GM04504 (cell line): ENCODE data around the gene KIF5B.
"Not testable (repeated sequence)": the region's sequence is repeated elsewhere in the genome, so short reads cannot be mapped to it uniquely, and the experiment has no call there.

ENCODE experiments used
- DNase-seq: peaks from one replicate; pipeline ENCODE4 v3.0.0-alpha.2; 2012; ENCODE audit warnings: low read depth

The KIF5B gene

GRCh38 chr10:32059472-32059871 is 3.2 kb upstream of the KIF5B start:
- no peak for DNase-seq

- DNase-seq: no peak
These were observed 779 bp upstream of the KIF5B start for GRCh38 chr10:32057036-32057372.

GRCh38 chr10:32055478-32056135 is 618 bp downstream of the KIF5B start:
- DNase-seq: peak; percentile 17

GRCh38 chr10:32054094-32054493 is 2.1 kb downstream of the KIF5B start:
- DNase-seq: no peak

- DNase-seq: not testable (repeated sequence)
These were observed 2.8 kb downstream of the KIF5B start for GRCh38 chr10:32053392-32053791.

GRCh38 chr10:32051926-32052325 is 4.3 kb downstream of the KIF5B start:
- DNase-seq: no peak

GRCh38 chr10:32050177-32050576 is 6.0 kb downstream of the KIF5B start:
- DNase-seq: no peak

GRCh38 chr10:32049113-32049512 is 7.1 kb downstream of the KIF5B start:
- DNase-seq: no peak

GRCh38 chr10:32048282-32048681 is 7.9 kb downstream of the KIF5B start:
- no peak for DNase-seq

GRCh38 chr10:32047881-32048280 is 8.3 kb downstream of the KIF5B start:
- DNase-seq: no peak

- no peak for DNase-seq
These were observed 10.1 kb downstream of the KIF5B start for GRCh38 chr10:32046151-32046550.

GRCh38 chr10:32042730-32043129 is 13.5 kb downstream of the KIF5B start:
- DNase-seq: peak; percentile 14

GRCh38 chr10:32041290-32042028 is 14.8 kb downstream of the KIF5B start:
- DNase-seq: no peak

- no peak for DNase-seq
These were observed 16.5 kb downstream of the KIF5B start for GRCh38 chr10:32039734-32040133.

GRCh38 chr10:32038777-32039176 is 17.4 kb downstream of the KIF5B start:
- no peak for DNase-seq

GRCh38 chr10:32036922-32037321 is 19.3 kb downstream of the KIF5B start:
- no peak for DNase-seq

- no peak for DNase-seq
These were observed 21.2 kb downstream of the KIF5B start for GRCh38 chr10:32035038-32035437.

GRCh38 chr10:32033171-32033570 is 23.1 kb downstream of the KIF5B start:
- no peak for DNase-seq

GRCh38 chr10:32031920-32032319 is 24.3 kb downstream of the KIF5B start:
- no peak for DNase-seq

- no peak for DNase-seq
These were observed 24.8 kb downstream of the KIF5B start for GRCh38 chr10:32031424-32031823.

GRCh38 chr10:32028710-32029109 is 27.5 kb downstream of the KIF5B start:
- DNase-seq: no peak

- DNase-seq: no peak
These were observed 33.0 kb downstream of the KIF5B start for GRCh38 chr10:32023264-32023663.

- no peak for DNase-seq
These were observed 39.2 kb downstream of the KIF5B start for GRCh38 chr10:32017044-32017443.

- DNase-seq: no peak
These were observed 40.8 kb downstream of the KIF5B start for GRCh38 chr10:32015386-32015785.
